ENCODE data around the gene TNFAIP8.
"Not testable (repeated sequence)": the region's sequence is repeated elsewhere in the genome, so short reads cannot be mapped to it uniquely, and the experiment has no call there.

TNFAIP8 gene

GRCh38 chr5:119397518-119398380 lies 41.9 kb downstream of the TNFAIP8 start:
- DNase-seq, result no peak

- DNase-seq, result no peak
These were observed 43.1 kb downstream of the TNFAIP8 start for GRCh38 chr5:119398727-119399466.

GRCh38 chr5:119400245-119400644 lies 44.4 kb downstream of the TNFAIP8 start:
- no peak for DNase-seq

GRCh38 chr5:119402081-119402480 lies 46.3 kb downstream of the TNFAIP8 start:
- DNase-seq, result no peak

GRCh38 chr5:119402555-119402954 lies 46.7 kb downstream of the TNFAIP8 start:
- DNase-seq, result no peak

- no peak for DNase-seq
These were observed 48.2 kb downstream of the TNFAIP8 start for GRCh38 chr5:119404033-119404432.

- DNase-seq, result no peak
These were observed 49.6 kb downstream of the TNFAIP8 start for GRCh38 chr5:119405419-119405818.

DNA sequence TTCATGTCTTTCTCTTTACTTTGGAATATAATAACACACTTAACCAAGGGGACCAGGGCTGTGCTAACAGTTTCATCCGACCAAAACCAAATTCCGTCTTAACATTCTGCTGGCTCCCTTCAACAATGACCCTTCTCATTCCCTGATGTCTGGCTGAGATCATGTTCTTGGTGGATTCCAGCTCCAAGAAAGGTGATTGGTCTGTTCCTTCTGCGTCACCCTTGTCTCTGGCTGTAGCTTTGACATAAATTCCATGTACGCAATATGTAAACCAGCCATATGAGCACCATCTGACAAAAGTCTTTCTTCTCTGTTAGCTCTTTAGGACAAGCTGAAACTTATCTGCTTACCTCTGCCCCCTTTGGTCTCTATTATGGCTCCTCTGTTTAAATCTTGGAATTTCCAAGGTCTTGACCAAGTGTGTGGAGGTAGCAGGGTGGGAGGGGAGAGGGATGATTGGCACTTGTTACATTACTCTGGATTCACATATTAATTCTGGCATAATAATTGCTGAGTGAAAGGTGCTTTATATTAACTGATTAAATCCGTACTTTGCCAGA lies 50.8 kb downstream of the TNFAIP8 start:
- DNase-seq, result no peak

DNA sequence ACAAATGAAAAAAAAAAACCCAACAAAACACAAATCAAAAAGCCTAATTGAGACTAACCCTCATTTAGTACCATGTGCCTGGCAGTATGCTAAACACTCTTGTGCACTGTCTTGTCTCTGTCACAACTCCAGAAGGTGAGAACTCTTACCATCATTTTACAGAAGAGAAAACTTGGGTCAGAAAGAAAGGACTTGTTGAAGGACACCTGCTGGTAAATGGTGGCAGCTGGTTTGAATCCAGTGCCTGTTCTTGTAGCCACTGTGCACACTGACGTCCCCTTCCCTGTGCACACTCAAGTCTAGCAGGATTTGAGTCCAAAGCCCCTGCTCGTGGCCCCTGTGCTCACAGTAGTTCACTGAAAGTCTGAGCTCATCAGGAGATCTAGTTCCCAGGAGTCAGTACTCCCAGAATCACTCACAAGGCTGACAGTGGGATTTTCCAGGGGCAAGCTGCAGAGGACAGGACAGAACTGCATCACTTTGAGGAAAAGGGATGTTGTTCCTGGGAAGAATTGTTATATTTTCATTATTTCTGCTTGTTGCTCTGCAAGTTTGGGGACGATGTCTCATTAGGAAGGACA lies 53.5 kb downstream of the TNFAIP8 start:
- no peak for DNase-seq

- no peak for DNase-seq
These were observed 54.8 kb downstream of the TNFAIP8 start for GRCh38 chr5:119410448-119411159.

DNA sequence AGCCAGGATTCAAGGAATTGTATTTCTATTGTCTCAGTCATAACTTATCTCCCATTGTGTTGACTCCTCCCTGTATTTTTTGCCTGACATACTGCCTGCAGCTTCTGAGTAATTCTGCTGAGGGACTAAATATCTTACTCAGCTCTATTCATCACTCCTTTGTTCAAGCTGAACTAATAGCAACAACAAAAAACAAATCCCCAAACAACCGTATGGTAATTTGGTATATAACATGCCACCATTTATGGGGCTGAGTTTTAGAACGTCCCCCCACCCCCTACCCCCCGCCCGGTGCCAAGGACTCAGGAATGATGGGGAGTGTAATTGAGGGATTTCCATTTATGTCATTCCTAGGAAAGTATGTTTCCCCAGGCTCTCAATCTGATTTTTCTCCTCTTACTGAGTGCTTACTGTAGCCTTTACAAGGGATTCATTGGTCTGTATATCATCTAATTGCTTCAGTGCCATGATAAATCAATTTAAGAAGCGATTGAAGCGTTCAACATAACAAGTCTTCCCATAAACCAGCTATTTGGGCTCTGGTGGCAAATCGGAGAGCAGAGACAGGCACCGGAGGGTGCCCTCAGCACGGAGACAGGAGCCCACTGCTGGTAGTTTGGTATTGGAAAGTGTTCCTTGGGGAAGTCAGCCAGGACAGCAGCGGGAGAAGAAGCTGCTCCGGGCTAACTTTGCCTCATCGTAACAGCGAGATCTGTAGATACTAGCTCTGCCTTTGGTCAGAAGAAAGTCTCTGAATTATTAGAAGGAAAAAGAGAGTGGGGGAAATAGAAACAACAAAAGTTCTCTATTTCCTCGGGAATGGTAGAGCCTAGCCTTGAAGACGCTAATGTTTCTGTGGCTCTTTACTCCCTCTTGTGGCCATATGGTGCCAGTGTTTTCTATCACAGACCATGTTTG lies 55.8 kb downstream of the TNFAIP8 start:
- DNase-seq, result peak; percentile 67

- no peak for DNase-seq
These were observed 56.7 kb downstream of the TNFAIP8 start for GRCh38 chr5:119412279-119413227.

GRCh38 chr5:119414124-119414734 lies 58.4 kb downstream of the TNFAIP8 start:
- not testable (repeated sequence) for DNase-seq

- no peak for DNase-seq
These were observed 62.2 kb downstream of the TNFAIP8 start for GRCh38 chr5:119417891-119418605.

GRCh38 chr5:119418606-119419100 lies 62.8 kb downstream of the TNFAIP8 start:
- DNase-seq, result no peak

- no peak for DNase-seq
These were observed 64.3 kb downstream of the TNFAIP8 start for GRCh38 chr5:119420169-119420568.

- no peak for DNase-seq
These were observed 70.2 kb downstream of the TNFAIP8 start for GRCh38 chr5:119426057-119426456.

GRCh38 chr5:119427060-119427459 lies 71.2 kb downstream of the TNFAIP8 start:
- DNase-seq, result no peak

DNA sequence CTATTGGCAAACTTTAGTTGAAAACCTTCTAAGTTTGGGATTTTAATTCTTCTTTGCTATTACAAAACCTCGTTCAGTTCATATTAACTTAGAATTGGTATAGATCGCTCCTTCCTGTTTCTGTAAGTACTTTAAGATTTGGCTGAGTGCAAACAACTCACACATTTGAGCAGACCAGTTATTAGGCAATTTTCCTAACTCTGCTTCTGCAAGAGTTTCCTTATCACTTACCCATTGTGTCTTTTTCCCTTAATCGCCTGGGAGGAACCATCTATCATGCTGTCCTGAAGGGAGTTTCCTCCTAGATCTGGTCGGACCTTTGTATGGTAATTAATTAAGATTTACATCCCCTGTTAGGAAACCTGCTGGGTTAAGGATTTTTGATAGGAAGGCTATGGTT lies 71.8 kb downstream of the TNFAIP8 start:
- DNase-seq, result not testable (repeated sequence)

Measured in NCI-H774 (cell line).